Cardiac atrium fibroblast (primary cell): ENCODE data around the gene COL4A3. TPM values are rescaled to one million over a fixed set of nuclear protein-coding genes. Genes with fewer than 3 reads are reported as not detected.

Experiments used
- total RNA-seq: library from RNA; depleted of rRNA; stranded (reverse); fragments of >200 nt; gene quantifications from 2 replicates; pipeline ENCODE4 v1.2.3, GENCODE V29; 2015

The COL4A3 gene
- 3.1 and 3.2 TPM in 2 replicates for total RNA-seq

DNA sequence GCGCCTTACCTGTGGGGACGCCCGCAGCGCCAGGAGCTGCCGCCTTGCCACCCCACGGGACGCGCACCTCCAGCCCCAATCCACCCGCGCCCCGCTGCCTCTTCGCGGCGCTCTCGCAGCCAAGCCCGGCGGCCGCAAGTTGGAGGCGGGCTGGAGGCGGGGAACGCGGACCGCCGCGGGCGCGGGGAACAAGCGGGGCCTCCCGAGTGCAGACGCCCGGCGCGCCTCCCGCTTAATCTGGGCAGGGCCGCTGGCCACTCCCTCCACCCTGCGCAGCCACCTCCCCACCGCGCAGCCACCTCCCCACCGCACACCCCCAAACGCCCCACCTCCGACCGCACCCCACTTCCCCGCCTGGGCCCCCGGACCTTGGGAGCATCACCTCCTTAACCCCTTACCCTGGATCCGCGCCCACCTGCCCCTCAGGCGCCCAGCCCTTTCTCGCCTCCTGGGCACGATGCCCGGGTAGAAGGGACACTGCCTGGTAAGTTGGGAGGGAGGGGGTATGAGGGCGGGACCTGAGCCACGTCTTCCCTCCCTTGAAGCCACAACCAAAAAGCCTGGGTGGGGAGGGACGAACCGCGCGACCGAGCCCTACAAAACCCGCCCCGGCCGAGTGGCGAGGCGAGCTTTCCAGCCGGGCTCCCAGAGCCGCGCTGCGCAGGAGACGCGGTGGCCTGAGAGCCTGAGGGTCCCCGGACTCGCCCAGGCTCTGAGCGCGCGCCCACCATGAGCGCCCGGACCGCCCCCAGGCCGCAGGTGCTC is at the start of gene COL4A3, which contains the start of gene COL4A4:
COL4A3 (plus strand) TSS at position 627 of the 765 bp plus-strand sequence; CDS start at position 730, 103 bp downstream.
COL4A4 (minus strand) TSS at position 208 of the 765 bp plus-strand sequence. CDS start 16,722 bp downstream, outside the sequence.

DNA sequence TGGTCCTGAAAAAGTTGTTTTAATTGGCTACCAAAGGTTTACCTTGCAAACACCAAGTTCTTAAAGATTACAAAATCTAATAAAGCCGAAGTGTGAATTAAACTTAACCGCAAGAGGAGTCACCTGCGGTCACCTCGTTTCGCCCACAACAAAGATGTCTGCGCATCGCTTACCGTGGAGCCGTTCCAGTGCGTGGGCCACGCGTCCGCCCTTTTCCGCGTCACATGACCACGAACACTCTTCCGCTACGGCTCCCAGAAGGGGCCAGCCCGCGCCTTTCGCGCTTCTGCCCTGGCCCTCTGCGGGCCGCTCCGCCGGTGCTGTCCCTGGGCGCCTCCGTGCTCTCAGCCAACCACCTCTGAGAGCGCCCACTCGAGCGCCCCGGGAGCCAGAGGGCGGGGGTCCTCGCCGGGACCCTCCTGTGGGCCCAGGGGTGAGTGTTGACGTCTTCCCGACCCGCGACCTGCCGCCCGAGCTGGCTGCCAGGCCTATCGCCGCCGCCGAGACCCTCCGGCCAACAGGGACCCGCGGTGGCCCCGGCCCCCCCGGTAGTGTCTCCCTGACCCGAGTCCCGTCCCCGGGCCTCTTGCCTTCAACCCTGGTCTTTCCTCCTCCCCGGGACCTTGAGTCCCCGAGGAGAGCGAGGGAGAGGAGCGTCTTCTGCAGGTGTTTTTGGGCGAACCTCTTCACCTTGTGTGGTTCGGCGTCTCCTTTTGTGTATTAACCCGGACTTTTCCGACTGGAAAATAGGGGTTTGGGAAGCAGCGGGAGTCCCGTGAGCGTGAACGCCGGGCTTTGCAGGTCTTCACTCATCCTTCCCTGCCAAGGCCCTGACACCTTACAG is 160.8 kb downstream of the COL4A3 start, which contains the start of gene MFF:
MFF (plus strand) TSS at position 257 of the 844 bp plus-strand sequence. CDS start 5,415 bp downstream, outside the sequence.

Other genes with a start within 250 kb of the COL4A3 start
- gene COL4A4, start 419 bp upstream of the COL4A3 start, total RNA-seq = 45.2 and 55.4 TPM in 2 replicates
- gene MFF, start 160.6 kb downstream of the COL4A3 start, total RNA-seq = 117 and 126 TPM in 2 replicates
- not detected in 2 replicates for gene TM4SF20, start 214.7 kb downstream of the COL4A3 start, total RNA-seq
- gene SCYGR1, start 223.3 kb downstream of the COL4A3 start, total RNA-seq = not detected in 2 replicates